Purkinje cell (primary cell): Measurements from ENCODE around the gene SENP8. TPM values are rescaled to one million over a fixed set of nuclear protein-coding genes. Genes with fewer than 3 reads are reported as not detected.

ENCODE experiments used
- polyA plus RNA-seq: library from polyadenylated mRNA; unstranded; fragments of >200 nt; fragmentation: Nextera tagmentation; gene quantifications from 2 replicates; pipeline ENCODE4 v1.2.1, GENCODE V29; 2014

The SENP8 gene
- polyA plus RNA-seq: 12.6 and 13.2 TPM in 2 replicates

DNA sequence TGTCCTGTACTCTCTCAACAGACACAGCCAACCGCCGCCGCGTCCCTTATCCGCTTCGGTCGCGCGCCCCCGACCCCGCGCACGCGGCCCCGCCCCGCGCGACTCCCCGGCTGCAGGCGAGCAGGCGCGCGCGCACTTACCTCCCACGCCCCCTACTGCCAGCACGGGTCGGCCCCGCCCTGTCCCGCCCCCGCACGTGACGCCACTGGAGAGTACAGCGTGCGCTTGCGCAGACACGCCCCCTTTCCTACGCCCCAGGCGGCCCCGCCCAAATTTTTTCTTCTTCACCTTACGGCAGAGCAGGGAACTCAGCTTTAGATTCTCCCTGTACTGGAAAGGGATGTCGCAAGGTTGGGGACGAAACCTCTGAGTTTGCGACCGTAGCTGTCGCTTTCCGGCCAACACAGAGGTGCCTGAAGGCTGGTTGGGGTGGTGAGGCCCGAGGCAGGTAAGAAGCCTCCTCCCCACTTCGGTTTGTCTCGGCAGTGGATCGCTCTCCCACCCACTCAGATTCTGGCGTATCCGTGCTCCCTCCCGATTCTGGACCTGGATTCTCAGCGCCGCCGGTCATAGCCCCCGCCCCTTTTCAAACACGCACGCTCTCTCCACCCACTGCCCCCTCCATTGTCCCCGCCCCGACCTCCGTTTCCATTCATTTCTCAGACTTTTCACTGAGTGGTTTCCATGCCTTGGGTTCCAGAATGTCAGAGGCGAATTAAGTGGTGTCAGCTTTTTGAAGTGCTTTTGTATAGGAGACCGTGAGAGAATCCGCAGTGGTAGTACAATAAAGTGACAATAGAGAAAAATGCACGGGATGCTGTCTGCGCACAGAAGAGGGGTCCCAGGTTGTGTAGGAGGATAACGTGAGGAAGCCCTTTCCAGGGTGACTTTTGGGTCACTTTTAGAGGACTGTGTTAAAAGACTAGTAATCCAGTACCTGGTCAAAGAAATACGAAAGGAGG is at the start of gene SENP8, which contains the start of gene MYO9A:
TSS of gene SENP8 (plus strand) at position 387 of the 962 bp plus-strand sequence. CDS start 21,221 bp downstream, outside the sequence.
TSS of gene MYO9A (minus strand) at position 134 of the 962 bp plus-strand sequence. CDS start 71,587 bp downstream, outside the sequence.

Other genes starting within 250 kb of the SENP8 start
- gene MYO9A, start 253 bp upstream of the SENP8 start, polyA plus RNA-seq: 32.9 and 35.3 TPM in 2 replicates
- 0.13 and 0.29 TPM in 2 replicates for gene GRAMD2A, start 79.4 kb downstream of the SENP8 start, polyA plus RNA-seq
- 307 and 371 TPM in 2 replicates for gene PKM, start 112.8 kb downstream of the SENP8 start, polyA plus RNA-seq
- 83.7 and 85.5 TPM in 2 replicates for gene PARP6, start 154.2 kb downstream of the SENP8 start, polyA plus RNA-seq
- gene CELF6, start 201.8 kb downstream of the SENP8 start, polyA plus RNA-seq: 2.3 and 3.5 TPM in 2 replicates